K562 (cell line): ENCODE results near the gene PTK6. TPM values are rescaled to one million over a fixed set of nuclear protein-coding genes. Genes with fewer than 3 reads are reported as not detected.

Experiments
- CTBP1 ChIP-seq: fragments of 450-650 bp; IDR thresholded peaks from 2 replicates; pipeline ENCODE4 v1.6.1; 2016; ENCODE audit warnings: borderline replicate concordance
- ETV6 ChIP-seq, 3 experiments: fragments of 150-350 bp in 1 of 3; sonication (generic) in 1 of 3; formaldehyde crosslinking in 1 of 3; IDR thresholded peaks; 2 replicates each; pipeline versions ENCODE4 v1.6.1 to v1.8.0; 2014 to 2022; ENCODE audit warnings: borderline replicate concordance in 2 of 3, low read depth in 2 of 3, antibody characterized with exemption in 1 of 3, low read length in 1 of 3, mild to moderate bottlenecking in 1 of 3, missing genetic modification reagents in 1 of 3
- NEUROD1 ChIP-seq: fragments of 150-350 bp; IDR thresholded peaks from 2 replicates; pipeline ENCODE4 v1.6.1; 2014; ENCODE audit warnings: borderline replicate concordance, low read length, low read depth; ENCODE audit not compliant: partially characterized antibody
- NFE2L1 ChIP-seq: fragments of 450-650 bp; IDR thresholded peaks from 2 replicates; pipeline ENCODE4 v1.6.1; 2016; ENCODE audit warnings: missing genetic modification characterization, low read depth, mild to moderate bottlenecking, missing compliant biosample characterization, moderate library complexity, borderline replicate concordance
- PHF20 ChIP-seq: fragments of 450-650 bp; IDR thresholded peaks from 2 replicates; pipeline ENCODE4 v1.6.1; 2018; ENCODE audit not compliant: partially characterized antibody
- ZNF347 ChIP-seq: fragments of 450-650 bp; formaldehyde crosslinking; IDR thresholded peaks from 2 replicates; pipeline ENCODE4 v1.4.0; 2020; ENCODE audit warnings: low read depth, mild to moderate bottlenecking, moderate library complexity
- ZNF41 ChIP-seq: fragments of 250-450 bp; sonication (Bioruptor Pico); conservative IDR thresholded peaks from 2 replicates; pipeline ENCODE4 v1.4.0; 2020; ENCODE audit warnings: mild to moderate bottlenecking
- ZNF699 ChIP-seq: fragments of 250-450 bp; sonication (Bioruptor Pico); IDR thresholded peaks from 2 replicates; pipeline ENCODE4 v1.8.0; 2021; ENCODE audit warnings: mild to moderate bottlenecking, moderate library complexity; ENCODE audit not compliant: insufficient replicate concordance
- ZNF717 ChIP-seq: fragments of 250-450 bp; sonication (Bioruptor Pico); IDR thresholded peaks from 2 replicates; pipeline ENCODE4 v1.5.0; 2021
- ZNF77 ChIP-seq: fragments of 250-450 bp; sonication (Bioruptor Pico); IDR thresholded peaks from 2 replicates; pipeline ENCODE4 v1.5.0; 2020
- polyA plus RNA-seq, 8 experiments: library from polyadenylated mRNA; depleted of rRNA in 4 of 8; stranded (reverse) in 5 of 8; unstranded in 3 of 8; fragments of >200 nt; fragmentation: Nextera tagmentation in 2 of 8; fragmentation: Illumina TruSeq in 1 of 8; extraction: Ambion mirVana in 2 of 8; extraction: Trizol in 1 of 8; gene quantifications; 2 replicates each; pipeline versions ENCODE4 v1.2.1 to v1.2.3, GENCODE V29; 2011 to 2014; ENCODE audit warnings: inconsistent platforms in 1 of 8, missing spikeins in 1 of 8
- total RNA-seq, 7 experiments: library from RNA; depleted of rRNA in 6 of 7; stranded (reverse); fragments of >200 nt in 6 of 7; fragmentation: Illumina TruSeq in 2 of 7; extraction: Trizol in 2 of 7; gene quantifications; 2 replicates each; pipeline versions ENCODE4 v1.2.1 to v1.2.3, GENCODE V29; 2011 to 2021; ENCODE audit warnings: low replicate concordance in 1 of 7
- TF ChIP-seq, protein P1 (sequence below): fragments of 250-450 bp; sonication (Bioruptor Pico); IDR thresholded peaks from 2 replicates; pipeline ENCODE4 v1.4.0; 2020; ENCODE audit warnings: mild to moderate bottlenecking, moderate library complexity
- TF ChIP-seq, protein P2 (sequence below): fragments of 450-650 bp; formaldehyde crosslinking; conservative IDR thresholded peaks from 2 replicates; pipeline ENCODE4 v1.4.0; 2022; ENCODE audit warnings: mild to moderate bottlenecking, missing genetic modification characterization
- TF ChIP-seq, protein P3 (sequence below): fragments of 450-650 bp; IDR thresholded peaks from 2 replicates; pipeline ENCODE4 v1.6.1; 2018; ENCODE audit not compliant: partially characterized antibody
- TF ChIP-seq, protein P4 (sequence below): fragments of 450-650 bp; IDR thresholded peaks from 2 replicates; pipeline ENCODE4 v1.7.0; 2016; ENCODE audit warnings: borderline replicate concordance
- TF ChIP-seq, protein P5 (sequence below): fragments of 450-650 bp; IDR thresholded peaks from 2 replicates; pipeline ENCODE4 v1.6.1; 2016; ENCODE audit warnings: low read depth, mild to moderate bottlenecking, moderate library complexity

The PTK6 gene
- total and polyA plus RNA-seq, 9 of the 15 experiments (the other 6 are each of a cell fraction or from before 2014, with no cell fraction given) = 0.07 TPM; not detected in 8

DNA sequence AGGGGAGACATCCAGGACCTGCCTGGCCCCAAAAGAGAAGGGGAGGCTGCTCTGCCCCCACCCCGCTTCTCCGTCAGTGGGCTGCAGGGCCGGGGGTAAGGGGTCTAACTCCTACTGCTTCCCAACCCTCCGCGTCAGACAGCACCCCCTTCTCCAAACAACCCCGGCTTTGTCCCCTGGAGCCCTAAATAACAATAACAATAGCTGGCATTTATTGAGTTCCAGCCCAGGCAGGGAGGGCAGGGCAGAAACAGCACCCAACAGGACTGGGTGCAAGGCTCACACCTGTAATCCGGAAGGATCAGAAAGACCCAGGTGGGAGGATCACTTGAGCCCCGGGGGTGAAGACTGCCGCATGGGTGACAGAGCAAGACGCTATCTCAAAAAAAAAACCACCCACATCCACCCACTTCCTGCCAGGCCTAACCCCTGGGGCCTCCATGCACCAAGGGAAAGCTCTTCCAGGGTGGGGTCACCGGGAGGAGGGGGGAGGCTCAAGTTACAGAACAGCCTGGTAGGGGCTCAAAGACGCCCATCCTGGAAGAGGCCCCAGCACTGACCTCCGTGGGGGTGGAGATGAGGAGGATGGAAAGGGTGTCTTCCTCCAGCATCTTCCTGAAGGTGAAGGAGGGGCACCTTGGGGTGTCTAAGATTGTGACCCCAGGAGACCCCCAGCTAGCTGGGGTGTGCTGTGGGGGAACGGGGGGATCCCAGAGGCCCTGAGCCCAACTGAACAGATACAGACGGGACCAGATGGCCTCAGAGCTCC lies 15.5 kb upstream of the PTK6 start (continued):
- TF ChIP-seq, protein P1, sequence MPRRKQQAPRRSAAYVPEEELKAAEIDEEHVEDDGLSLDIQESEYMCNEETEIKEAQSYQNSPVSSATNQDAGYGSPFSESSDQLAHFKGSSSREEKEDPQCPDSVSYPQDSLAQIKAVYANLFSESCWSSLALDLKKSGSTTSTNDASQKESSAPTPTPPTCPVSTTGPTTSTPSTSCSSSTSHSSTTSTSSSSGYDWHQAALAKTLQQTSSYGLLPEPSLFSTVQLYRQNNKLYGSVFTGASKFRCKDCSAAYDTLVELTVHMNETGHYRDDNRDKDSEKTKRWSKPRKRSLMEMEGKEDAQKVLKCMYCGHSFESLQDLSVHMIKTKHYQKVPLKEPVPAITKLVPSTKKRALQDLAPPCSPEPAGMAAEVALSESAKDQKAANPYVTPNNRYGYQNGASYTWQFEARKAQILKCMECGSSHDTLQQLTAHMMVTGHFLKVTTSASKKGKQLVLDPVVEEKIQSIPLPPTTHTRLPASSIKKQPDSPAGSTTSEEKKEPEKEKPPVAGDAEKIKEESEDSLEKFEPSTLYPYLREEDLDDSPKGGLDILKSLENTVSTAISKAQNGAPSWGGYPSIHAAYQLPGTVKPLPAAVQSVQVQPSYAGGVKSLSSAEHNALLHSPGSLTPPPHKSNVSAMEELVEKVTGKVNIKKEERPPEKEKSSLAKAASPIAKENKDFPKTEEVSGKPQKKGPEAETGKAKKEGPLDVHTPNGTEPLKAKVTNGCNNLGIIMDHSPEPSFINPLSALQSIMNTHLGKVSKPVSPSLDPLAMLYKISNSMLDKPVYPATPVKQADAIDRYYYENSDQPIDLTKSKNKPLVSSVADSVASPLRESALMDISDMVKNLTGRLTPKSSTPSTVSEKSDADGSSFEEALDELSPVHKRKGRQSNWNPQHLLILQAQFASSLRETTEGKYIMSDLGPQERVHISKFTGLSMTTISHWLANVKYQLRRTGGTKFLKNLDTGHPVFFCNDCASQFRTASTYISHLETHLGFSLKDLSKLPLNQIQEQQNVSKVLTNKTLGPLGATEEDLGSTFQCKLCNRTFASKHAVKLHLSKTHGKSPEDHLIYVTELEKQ (CRISPR knock-in tag) = no peak
- no peak for TF ChIP-seq ZNF77 (CRISPR knock-in tag)
- TF ChIP-seq ZNF41 = no peak
- no peak for TF ChIP-seq ZNF347
- TF ChIP-seq NFE2L1 (tag) = no peak
- TF ChIP-seq ZNF717 (CRISPR knock-in tag) = no peak
- TF ChIP-seq ETV6 (IDR thresholded peaks at IDR 0.05; ENCODE audit: borderline replicate concordance in 1 of 2, low read depth in 2 of 2, low read length in 1 of 2) = no peak
- TF ChIP-seq ETV6 (CRISPR knock-in tag; IDR thresholded peaks at IDR 0.05; ENCODE audit: borderline replicate concordance) = no peak
- peak; percentile 33 for TF ChIP-seq NEUROD1
- peak; percentile 57 for TF ChIP-seq CTBP1
- TF ChIP-seq, protein P2, sequence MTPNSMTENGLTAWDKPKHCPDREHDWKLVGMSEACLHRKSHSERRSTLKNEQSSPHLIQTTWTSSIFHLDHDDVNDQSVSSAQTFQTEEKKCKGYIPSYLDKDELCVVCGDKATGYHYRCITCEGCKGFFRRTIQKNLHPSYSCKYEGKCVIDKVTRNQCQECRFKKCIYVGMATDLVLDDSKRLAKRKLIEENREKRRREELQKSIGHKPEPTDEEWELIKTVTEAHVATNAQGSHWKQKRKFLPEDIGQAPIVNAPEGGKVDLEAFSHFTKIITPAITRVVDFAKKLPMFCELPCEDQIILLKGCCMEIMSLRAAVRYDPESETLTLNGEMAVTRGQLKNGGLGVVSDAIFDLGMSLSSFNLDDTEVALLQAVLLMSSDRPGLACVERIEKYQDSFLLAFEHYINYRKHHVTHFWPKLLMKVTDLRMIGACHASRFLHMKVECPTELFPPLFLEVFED (CRISPR knock-in tag) = 0 out of 2 replicates have a peak, but pooled peaks have one; percentile 35
- TF ChIP-seq, protein P3, sequence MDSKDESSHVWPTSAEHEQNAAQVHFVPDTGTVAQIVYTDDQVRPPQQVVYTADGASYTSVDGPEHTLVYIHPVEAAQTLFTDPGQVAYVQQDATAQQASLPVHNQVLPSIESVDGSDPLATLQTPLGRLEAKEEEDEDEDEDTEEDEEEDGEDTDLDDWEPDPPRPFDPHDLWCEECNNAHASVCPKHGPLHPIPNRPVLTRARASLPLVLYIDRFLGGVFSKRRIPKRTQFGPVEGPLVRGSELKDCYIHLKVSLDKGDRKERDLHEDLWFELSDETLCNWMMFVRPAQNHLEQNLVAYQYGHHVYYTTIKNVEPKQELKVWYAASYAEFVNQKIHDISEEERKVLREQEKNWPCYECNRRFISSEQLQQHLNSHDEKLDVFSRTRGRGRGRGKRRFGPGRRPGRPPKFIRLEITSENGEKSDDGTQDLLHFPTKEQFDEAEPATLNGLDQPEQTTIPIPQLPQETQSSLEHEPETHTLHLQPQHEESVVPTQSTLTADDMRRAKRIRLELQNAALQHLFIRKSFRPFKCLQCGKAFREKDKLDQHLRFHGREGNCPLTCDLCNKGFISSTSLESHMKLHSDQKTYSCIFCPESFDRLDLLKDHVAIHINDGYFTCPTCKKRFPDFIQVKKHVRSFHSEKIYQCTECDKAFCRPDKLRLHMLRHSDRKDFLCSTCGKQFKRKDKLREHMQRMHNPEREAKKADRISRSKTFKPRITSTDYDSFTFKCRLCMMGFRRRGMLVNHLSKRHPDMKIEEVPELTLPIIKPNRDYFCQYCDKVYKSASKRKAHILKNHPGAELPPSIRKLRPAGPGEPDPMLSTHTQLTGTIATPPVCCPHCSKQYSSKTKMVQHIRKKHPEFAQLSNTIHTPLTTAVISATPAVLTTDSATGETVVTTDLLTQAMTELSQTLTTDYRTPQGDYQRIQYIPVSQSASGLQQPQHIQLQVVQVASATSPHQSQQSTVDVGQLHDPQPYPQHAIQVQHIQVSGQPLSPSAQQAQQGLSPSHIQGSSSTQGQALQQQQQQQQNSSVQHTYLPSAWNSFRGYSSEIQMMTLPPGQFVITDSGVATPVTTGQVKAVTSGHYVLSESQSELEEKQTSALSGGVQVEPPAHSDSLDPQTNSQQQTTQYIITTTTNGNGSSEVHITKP = peak; percentile 3
- no peak for TF ChIP-seq ZNF699 (CRISPR knock-in tag)
- no peak for TF ChIP-seq PHF20
- TF ChIP-seq, protein P4, sequence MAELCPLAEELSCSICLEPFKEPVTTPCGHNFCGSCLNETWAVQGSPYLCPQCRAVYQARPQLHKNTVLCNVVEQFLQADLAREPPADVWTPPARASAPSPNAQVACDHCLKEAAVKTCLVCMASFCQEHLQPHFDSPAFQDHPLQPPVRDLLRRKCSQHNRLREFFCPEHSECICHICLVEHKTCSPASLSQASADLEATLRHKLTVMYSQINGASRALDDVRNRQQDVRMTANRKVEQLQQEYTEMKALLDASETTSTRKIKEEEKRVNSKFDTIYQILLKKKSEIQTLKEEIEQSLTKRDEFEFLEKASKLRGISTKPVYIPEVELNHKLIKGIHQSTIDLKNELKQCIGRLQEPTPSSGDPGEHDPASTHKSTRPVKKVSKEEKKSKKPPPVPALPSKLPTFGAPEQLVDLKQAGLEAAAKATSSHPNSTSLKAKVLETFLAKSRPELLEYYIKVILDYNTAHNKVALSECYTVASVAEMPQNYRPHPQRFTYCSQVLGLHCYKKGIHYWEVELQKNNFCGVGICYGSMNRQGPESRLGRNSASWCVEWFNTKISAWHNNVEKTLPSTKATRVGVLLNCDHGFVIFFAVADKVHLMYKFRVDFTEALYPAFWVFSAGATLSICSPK = no peak
- TF ChIP-seq, protein P5, sequence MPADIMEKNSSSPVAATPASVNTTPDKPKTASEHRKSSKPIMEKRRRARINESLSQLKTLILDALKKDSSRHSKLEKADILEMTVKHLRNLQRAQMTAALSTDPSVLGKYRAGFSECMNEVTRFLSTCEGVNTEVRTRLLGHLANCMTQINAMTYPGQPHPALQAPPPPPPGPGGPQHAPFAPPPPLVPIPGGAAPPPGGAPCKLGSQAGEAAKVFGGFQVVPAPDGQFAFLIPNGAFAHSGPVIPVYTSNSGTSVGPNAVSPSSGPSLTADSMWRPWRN = peak; percentile 41; the same call in 1 of the 2 replicates
